Spleen (tissue), 11 donors: ENCODE measurements around the gene DNAJB8. TPM values are rescaled to one million over a fixed set of nuclear protein-coding genes. Genes with fewer than 3 reads are reported as not detected.

Source experiments
- DNase-seq: peaks from one replicate; pipeline ENCODE4 v3.0.0-alpha.2; 2020
- H3K27ac ChIP-seq, 8 donors: fragments of 200-600 bp; sonication (generic) in 7 of 8; 1 replicate in 4 of 8; 2 replicates in 4 of 8; pipeline versions ENCODE4 v1.5.0 to v1.8.0; 2016 to 2021; ENCODE audit warnings: inconsistent platforms in 4 of 8, mild to moderate bottlenecking in 4 of 8, moderate library complexity in 1 of 8
- H3K27me3 ChIP-seq, 7 donors: fragments of 200-600 bp; sonication (generic) in 6 of 7; replicated peaks in 1 of 7; 1 replicate in 4 of 7; 2 replicates in 3 of 7; pipeline versions ENCODE4 v1.5.0 to v1.8.0; 2016 to 2021; ENCODE audit warnings: inconsistent platforms in 3 of 7, mild to moderate bottlenecking in 1 of 7
- H3K36me3 ChIP-seq, 6 donors: fragments of 200-600 bp; sonication (generic) in 5 of 6; 1 replicate in 4 of 6; 2 replicates in 2 of 6; pipeline versions ENCODE4 v1.5.0 to v1.8.0; 2016 to 2021; ENCODE audit warnings: inconsistent platforms in 2 of 6
- H3K4me1 ChIP-seq, 6 donors: fragments of 200-600 bp; sonication (generic) in 5 of 6; 1 replicate in 3 of 6; 2 replicates in 3 of 6; pipeline versions ENCODE4 v1.5.0 to v1.8.0; 2016 to 2021; ENCODE audit warnings: inconsistent platforms in 3 of 6
- H3K4me3 ChIP-seq, 8 donors: fragments of 200-600 bp; sonication (generic) in 7 of 8; 1 replicate in 4 of 8; 2 replicates in 4 of 8; pipeline versions ENCODE4 v1.5.0 to v1.8.0; 2016 to 2021; ENCODE audit warnings: inconsistent platforms in 4 of 8, mild to moderate bottlenecking in 4 of 8, moderate library complexity in 2 of 8
- H3K9me3 ChIP-seq, 8 donors: fragments of 200-600 bp; sonication (generic) in 7 of 8; 1 replicate in 4 of 8; 2 replicates in 4 of 8; pipeline versions ENCODE4 v1.5.0 to v1.8.0; 2016 to 2021; ENCODE audit warnings: inconsistent platforms in 4 of 8
- CTCF ChIP-seq, 11 experiments: fragments of 200-600 bp in 7 of 11; fragments of 450-650 bp in 4 of 11; sonication (generic) in 4 of 11; IDR thresholded peaks in 8 of 11; conservative IDR thresholded peaks in 3 of 11; 1 replicate in 7 of 11; 2 replicates in 4 of 11; pipeline versions ENCODE4 v1.4.0 to v1.8.0; 2016 to 2021; ENCODE audit warnings: antibody characterized with exemption in 11 of 11, inconsistent platforms in 4 of 11, mild to moderate bottlenecking in 1 of 11
- POLR2A ChIP-seq, 3 donors: fragments of 450-650 bp; IDR thresholded peaks; one replicate each; pipeline ENCODE4 v1.5.1; 2017; ENCODE audit warnings: antibody characterized with exemption in 3 of 3, mild to moderate bottlenecking in 1 of 3
- POLR2AphosphoS5 ChIP-seq, 3 donors: sonication (generic); formaldehyde crosslinking; IDR thresholded peaks; one replicate each; pipeline ENCODE4 v1.5.1; 2017; ENCODE audit warnings: antibody characterized with exemption in 3 of 3
- WGBS, 5 donors: extraction: QIAGEN DNeasy Blood & Tissue Kit in 3 of 5; methylation state at CpG; one replicate each; pipeline versions ENCODE4 v1.1.5 to v1.1.7; 2013 to 2018; 5-methylcytosine and 5-hydroxymethylcytosine counted together
- intact Hi-C: fragments of 100-400 bp; cut with DNase I; formaldehyde crosslinking; loops from one replicate; pipeline ENCODE4 v1.15.0; 2023; ENCODE audit warnings: low total_unique reads
- polyA plus RNA-seq, 3 donors: library from polyadenylated mRNA; stranded (reverse); fragments of 200-250 nt; gene quantifications; one replicate each; pipeline ENCODE4 v1.2.1, GENCODE V29; 2013
- total RNA-seq, 7 donors: library from RNA; depleted of rRNA in 3 of 7; stranded (reverse); fragments of >200 nt in 3 of 7; fragmentation: NEBNext Ultra II Directional in 4 of 7; extraction: Animal tissue kit (Norgen Biotek cat#: 25700) in 4 of 7; gene quantifications; one replicate each; pipeline versions ENCODE4 v1.1.0 to v1.2.1, GENCODE V29; 2016 to 2021
- donor health status: healthy with polysubstance abuse.
- donor health status: DM: no; HTN: no; CAD: no; lungs with moderate emphysema.
- donor health status: DM: no; HTN: no; CAD: no.
- donor health status: Bipolar disorder and iron deficiency.
- donor health status: healthy.
- donor health status: DM: no; HTN: no; CAD: no.
- donor health status: DM: yes; HTN: yes; CAD: no.

Gene DNAJB8
- total and polyA plus RNA-seq, 10 donors, result not detected

DNA sequence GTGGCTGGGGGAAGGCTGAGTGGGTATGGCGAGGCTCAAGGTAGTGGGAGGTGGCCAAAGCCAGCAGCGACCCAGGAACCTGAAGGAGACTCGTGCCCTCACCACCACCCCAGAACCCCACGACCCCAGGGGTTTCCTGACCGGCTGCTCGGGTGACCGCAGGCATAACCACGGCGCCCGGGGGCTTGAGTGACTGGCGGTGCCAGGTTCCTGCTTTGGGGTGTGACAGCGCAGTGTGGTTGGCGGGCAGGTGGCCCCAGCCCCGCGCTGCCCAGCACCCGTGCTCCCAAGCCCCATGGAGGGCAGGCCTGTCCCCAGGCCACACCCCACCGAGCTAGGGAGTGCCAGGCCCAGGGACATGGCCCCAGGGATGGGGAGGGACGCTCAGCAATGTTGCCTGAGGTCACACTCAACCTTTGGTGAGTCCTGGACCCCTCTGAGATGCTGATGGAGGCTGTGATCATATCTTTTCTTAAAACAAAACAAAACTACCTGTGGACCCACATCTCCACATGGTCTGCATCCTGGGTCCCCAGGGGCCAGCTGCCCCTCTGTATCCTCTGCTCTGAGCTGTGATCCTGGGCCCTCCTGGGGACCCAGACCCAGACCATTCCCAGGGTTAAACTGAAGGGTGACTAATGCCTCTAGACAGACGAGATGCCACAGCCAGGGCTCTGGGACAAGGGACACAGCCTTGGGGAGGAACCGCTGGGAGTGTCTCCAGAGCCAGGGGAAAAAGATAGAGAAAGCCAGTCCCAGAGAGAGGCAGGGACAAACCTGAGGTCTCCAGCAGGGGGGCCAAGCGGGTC is 13.0 kb downstream of the DNAJB8 start:
- 39 to 51% (median 47%) methylated on average over 4 to 21 of the region's 21 CpGs for WGBS, 5 donors

DNA sequence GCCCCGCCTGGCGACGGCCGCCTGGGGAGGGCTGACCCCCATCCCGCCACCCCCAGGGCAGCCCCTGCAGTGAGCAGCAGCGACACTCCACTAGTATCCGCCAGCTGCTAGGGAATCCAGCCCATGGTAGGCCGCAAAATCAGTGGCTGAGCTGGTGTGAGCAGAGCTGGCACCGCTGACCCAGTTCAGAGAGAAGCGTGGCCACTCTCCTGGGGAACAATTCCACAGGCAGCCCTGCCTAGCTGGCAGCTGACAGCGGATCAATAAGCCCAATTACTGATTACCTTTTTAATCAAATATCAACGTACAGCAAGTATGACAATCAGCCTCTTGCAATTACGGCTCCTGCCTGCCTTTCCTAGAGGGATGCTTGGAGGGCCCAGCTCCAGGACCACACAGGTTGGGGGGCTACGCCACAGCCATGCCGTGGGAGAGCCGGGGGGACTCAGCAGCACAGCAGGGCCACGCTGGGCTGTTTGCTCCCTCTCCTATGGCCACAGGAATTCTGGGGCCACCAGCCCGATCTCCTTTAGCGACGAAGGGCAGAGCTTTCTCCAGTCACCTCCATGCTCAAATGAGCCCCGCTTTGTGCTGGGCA is 13.9 kb downstream of the DNAJB8 start:
- Histone ChIP-seq H3K4me1 (peaks cover 0 to 10% (median 3%) of the 10 kb centered on the region in 6 donors), H3K27ac (no peak overlapping the region), H3K9me3 (no peaks in the 10 kb centered on the region), H3K27me3 (peaks cover 0 to 58% (median 4%) of the 10 kb centered on the region in 7 donors), H3K36me3 (no peaks in the 10 kb centered on the region), H3K4me3 (no peak overlapping the region)
- no peak for TF ChIP-seq POLR2AphosphoS5 (IDR thresholded peaks at IDR 0.05)
- no peak for TF ChIP-seq POLR2A (IDR thresholded peaks at IDR 0.05)
- 81 to 100% (median 90%) methylated on average over 1 to 21 of the region's 21 CpGs for WGBS, 5 donors
- intact Hi-C loops, result no loop called here
- no peak for DNase-seq

More for the DNA sequence above, 13.0 kb downstream of the DNAJB8 start:
- Histone ChIP-seq H3K4me1 (peaks cover 0 to 6% (median under 1%) of the 10 kb centered on the region in 6 donors), H3K36me3 (no peaks in the 10 kb centered on the region), H3K4me3 (no peak overlapping the region), H3K27me3 (peaks cover 0 to 58% (median 4%) of the 10 kb centered on the region in 7 donors), H3K27ac (no peak overlapping the region), H3K9me3 (no peaks in the 10 kb centered on the region)
- TF ChIP-seq POLR2AphosphoS5 (IDR thresholded peaks at IDR 0.05), result no peak
- no peak for TF ChIP-seq CTCF (IDR thresholded peaks at IDR 0.05 in 8 of 11, conservative IDR thresholded peaks at IDR 0.05 in 3 of 11)
- TF ChIP-seq POLR2A (IDR thresholded peaks at IDR 0.05), result no peak
- no peak for DNase-seq
- intact Hi-C loops, result no loop called here

GRCh38 chr3:128452120-128452519 is 14.6 kb downstream of the DNAJB8 start:
- DNase-seq, result no peak
- H3K27me3 ChIP-seq, result peaks cover 0 to 54% (median 4%) of the 10 kb centered on the region in 7 donors
- no peak overlapping the region for H3K4me3 ChIP-seq
- TF ChIP-seq CTCF (IDR thresholded peaks at IDR 0.05 in 8 of 11, conservative IDR thresholded peaks at IDR 0.05 in 3 of 11), result no peak
- intact Hi-C loops, result no loop called here
- H3K36me3 ChIP-seq, result no peaks in the 10 kb centered on the region
- H3K27ac ChIP-seq, result no peak overlapping the region
- peaks cover 0 to 10% (median 3%) of the 10 kb centered on the region in 6 donors for H3K4me1 ChIP-seq
- H3K9me3 ChIP-seq, result no peaks in the 10 kb centered on the region
- WGBS, 5 donors, result 84 to 94% (median 89%) methylated on average over 9 of the region's 9 CpGs

- Histone ChIP-seq H3K27me3 (peaks cover 0 to 25% (median 4%) of the 10 kb centered on the region in 7 donors), H3K4me1 (peaks cover 0 to 10% (median 3%) of the 10 kb centered on the region in 6 donors), H3K36me3 (no peaks in the 10 kb centered on the region), H3K27ac (no peak overlapping the region), H3K4me3 (no peak overlapping the region), H3K9me3 (no peaks in the 10 kb centered on the region)
- intact Hi-C loops, result no loop called here
- TF ChIP-seq CTCF (IDR thresholded peaks at IDR 0.05 in 8 of 11, conservative IDR thresholded peaks at IDR 0.05 in 3 of 11), result no peak
- WGBS, 5 donors, result 75 to 87% (median 83%) methylated on average over 6 of the region's 6 CpGs
- no peak for DNase-seq
These were observed 17.5 kb downstream of the DNAJB8 start for GRCh38 chr3:128449111-128449638.
